SK-N-SH (cell line): ENCODE data around the gene BOLA3. TPM values are rescaled to one million over a fixed set of nuclear protein-coding genes. Genes with fewer than 3 reads are reported as not detected.

ENCODE experiments used
- CTCF ChIA-PET: fragments of 300-600, 350-600 bp; formaldehyde crosslinking; extraction: SDS; loops from one replicate; lab custom pipeline; 2021; lab: Yijun Ruan, JAX
- POLR2A ChIA-PET: fragments of 350-600 bp; sonication (Branson Sonifier 250); formaldehyde crosslinking; extraction: SDS; loops from one replicate; lab custom pipeline; 2020; ENCODE audit warnings: antibody characterized with exemption, inconsistent platforms; lab: Yijun Ruan, JAX
- DNase-seq: peaks from one replicate; pipeline ENCODE4 v3.0.0; 2012
- H2AFZ ChIP-seq: fragments of 200-600 bp; sonication (generic); 2 replicates; pipeline ENCODE4 v1.8.1; 2016; ENCODE audit warnings: antibody characterized with exemption, mild to moderate bottlenecking, low read depth
- H3F3A ChIP-seq: fragments of 200-600 bp; sonication (generic); replicated peaks from 2 replicates; pipeline ENCODE3; 2016; ENCODE audit warnings: antibody characterized with exemption, mild to moderate bottlenecking; ENCODE audit not compliant: insufficient read depth
- H3K27ac ChIP-seq, 2 experiments: fragments of 200-500 bp in 1 of 2; fragments of 200-600 bp in 1 of 2; sonication (Bioruptor generic) in 1 of 2; sonication (generic), shearing (Covaris generic) in 1 of 2; 2 replicates each; pipeline versions ENCODE4 v1.5.1 to v1.6.1; 2014 to 2016; ENCODE audit warnings: low read depth in 2 of 2, inconsistent platforms in 1 of 2, low read length in 1 of 2, mild to moderate bottlenecking in 1 of 2, mixed read lengths in 1 of 2
- H3K27me3 ChIP-seq: fragments of 200-600 bp; sonication (generic), shearing (Covaris generic); 2 replicates; pipeline ENCODE4 v1.6.1; 2016; ENCODE audit warnings: mixed run types; ENCODE audit not compliant: insufficient read depth
- H3K36me3 ChIP-seq, 2 experiments: fragments of 200-500 bp in 1 of 2; fragments of 200-600 bp in 1 of 2; sonication (Bioruptor generic) in 1 of 2; sonication (generic) in 1 of 2; replicated peaks in 1 of 2; 2 replicates each; pipeline versions ENCODE3 to v1.5.1; 2014 to 2016; ENCODE audit warnings: low read length in 1 of 2, mild to moderate bottlenecking in 1 of 2; ENCODE audit not compliant: insufficient read depth in 2 of 2, control insufficient read depth in 1 of 2
- H3K4me1 ChIP-seq, 2 experiments: fragments of 200-500 bp in 1 of 2; fragments of 200-600 bp in 1 of 2; sonication (Bioruptor generic) in 1 of 2; sonication (generic), shearing (Covaris generic) in 1 of 2; 2 replicates each; pipeline versions ENCODE4 v1.5.1 to v1.6.1; 2014 to 2016; ENCODE audit warnings: low read depth in 1 of 2, low read length in 1 of 2, mixed run types in 1 of 2; ENCODE audit not compliant: insufficient read depth in 2 of 2, control insufficient read depth in 1 of 2
- H3K4me2 ChIP-seq: fragments of 200-600 bp; sonication (generic), shearing (Covaris generic); 2 replicates; pipeline ENCODE4 v1.6.1; 2017; ENCODE audit warnings: mixed run types
- H3K4me3 ChIP-seq, 2 experiments: fragments of 200-500 bp in 1 of 2; fragments of 200-600 bp in 1 of 2; sonication (Bioruptor generic) in 1 of 2; sonication (generic), shearing (Covaris generic) in 1 of 2; 2 replicates each; pipeline versions ENCODE4 v1.5.1 to v1.8.1; 2014 to 2016; ENCODE audit warnings: low read depth in 2 of 2, inconsistent platforms in 1 of 2, low read length in 1 of 2, mild to moderate bottlenecking in 1 of 2, mixed read lengths in 1 of 2, moderate library complexity in 1 of 2
- H3K79me2 ChIP-seq: fragments of 200-600 bp; sonication (generic); 2 replicates; pipeline ENCODE4 v1.8.1; 2017; ENCODE audit warnings: mild to moderate bottlenecking; ENCODE audit not compliant: insufficient read depth
- H3K9ac ChIP-seq: fragments of 200-600 bp; sonication (generic); 2 replicates; pipeline ENCODE4 v1.6.1; 2017; ENCODE audit warnings: mixed run types
- H3K9me2 ChIP-seq: fragments of 200-600 bp; sonication (generic); 2 replicates; pipeline ENCODE4 v1.6.1; 2017; ENCODE audit warnings: mixed run types
- H3K9me3 ChIP-seq: fragments of 200-600 bp; sonication (generic); 2 replicates; pipeline ENCODE4 v1.6.1; 2017; ENCODE audit warnings: mixed run types, mild to moderate bottlenecking, moderate library complexity
- H4K20me1 ChIP-seq: fragments of 200-600 bp; sonication (generic); 2 replicates; pipeline ENCODE4 v1.6.1; 2017; ENCODE audit warnings: mild to moderate bottlenecking, mixed run types; ENCODE audit not compliant: insufficient read depth
- EP300 ChIP-seq, 2 experiments: IDR thresholded peaks; 2 replicates each; pipeline versions ENCODE4 v1.4.0 to v1.6.1; 2012; ENCODE audit warnings: borderline replicate concordance in 1 of 2, low read depth in 1 of 2, low read length in 1 of 2
- EZH2phosphoT487 ChIP-seq: fragments of 200-600 bp; sonication (generic); IDR thresholded peaks from 2 replicates; pipeline ENCODE4 v1.6.1; 2017; ENCODE audit warnings: low read depth, mixed run types, mild to moderate bottlenecking, antibody characterized with exemption, moderate library complexity, borderline replicate concordance
- FOXJ3 ChIP-seq: sonication (generic); formaldehyde crosslinking; IDR thresholded peaks from 2 replicates; pipeline ENCODE4 v1.5.1; 2020; ENCODE audit warnings: mild to moderate bottlenecking, missing genetic modification reagents
- FOXM1 ChIP-seq: IDR thresholded peaks from 2 replicates; pipeline ENCODE4 v1.4.0; 2012; ENCODE audit warnings: low read depth, mild to moderate bottlenecking
- JUND ChIP-seq: IDR thresholded peaks from 2 replicates; pipeline ENCODE4 v1.4.0; 2012
- MEF2A ChIP-seq: IDR thresholded peaks from 2 replicates; pipeline ENCODE4 v1.4.0; 2012; ENCODE audit warnings: low read depth, borderline replicate concordance
- NFIC ChIP-seq: IDR thresholded peaks from 2 replicates; pipeline ENCODE4 v1.4.0; 2012; ENCODE audit warnings: borderline replicate concordance
- RAD21 ChIP-seq: IDR thresholded peaks from 2 replicates; pipeline ENCODE4 v1.6.1; 2012; ENCODE audit warnings: mild to moderate bottlenecking, low read length
- RCOR1 ChIP-seq: fragments of 150-350 bp; IDR thresholded peaks from 2 replicates; pipeline ENCODE4 v1.6.1; 2017; ENCODE audit warnings: antibody characterized with exemption, low read length
- RFX5 ChIP-seq: IDR thresholded peaks from 2 replicates; pipeline ENCODE4 v1.6.1; 2012; ENCODE audit warnings: mild to moderate bottlenecking, improper control_type of control experiment, low read length
- SIN3A ChIP-seq: IDR thresholded peaks from 2 replicates; pipeline ENCODE4 v1.6.1; 2012; ENCODE audit warnings: low read depth, mild to moderate bottlenecking, low read length, moderate library complexity, borderline replicate concordance
- TCF12 ChIP-seq: IDR thresholded peaks from 2 replicates; pipeline ENCODE4 v1.4.0; 2012
- TEAD4 ChIP-seq: IDR thresholded peaks from 2 replicates; pipeline ENCODE4 v1.4.0; 2012; ENCODE audit warnings: mild to moderate bottlenecking, borderline replicate concordance; ENCODE audit not compliant: insufficient read depth
- YY1 ChIP-seq: IDR thresholded peaks from 2 replicates; pipeline ENCODE4 v1.4.0; 2012; ENCODE audit warnings: low read depth, mild to moderate bottlenecking
- WGBS: methylation state at CpG from one replicate; pipeline ENCODE4 v1.1.6; 2017; ENCODE audit warnings: low lambda C conversion rate; 5-methylcytosine and 5-hydroxymethylcytosine counted together
- polyA plus RNA-seq, 3 experiments: library from polyadenylated mRNA; depleted of rRNA; stranded (reverse); fragments of >200 nt; gene quantifications; 2 replicates each; pipeline ENCODE4 v1.2.3, GENCODE V29; 2012
- TF ChIP-seq, protein P1 (sequence below): fragments of 200-600 bp; sonication (generic); IDR thresholded peaks from 2 replicates; pipeline ENCODE4 v1.6.1; 2017; ENCODE audit warnings: antibody characterized with exemption, mild to moderate bottlenecking, moderate library complexity
- TF ChIP-seq, protein P2 (sequence below): IDR thresholded peaks from 2 replicates; pipeline ENCODE4 v1.4.0; 2012; ENCODE audit warnings: low read depth
- TF ChIP-seq, protein P3 (sequence below): IDR thresholded peaks from 2 replicates; pipeline ENCODE4 v1.4.0; 2012; ENCODE audit warnings: low read depth, borderline replicate concordance
- TF ChIP-seq, protein P4 (sequence below): IDR thresholded peaks from 2 replicates; pipeline ENCODE4 v1.6.1; 2012; ENCODE audit warnings: mild to moderate bottlenecking, low read depth, low read length, moderate library complexity
- TF ChIP-seq, protein P5 (sequence below): fragments of 150-350 bp; IDR thresholded peaks from 2 replicates; pipeline ENCODE4 v1.6.1; 2017; ENCODE audit warnings: antibody characterized with exemption, low read length, low read depth, borderline replicate concordance
- TF ChIP-seq, protein P6 (sequence below): fragments of 150-350 bp; IDR thresholded peaks from 2 replicates; pipeline ENCODE4 v1.6.1; 2016; ENCODE audit warnings: mild to moderate bottlenecking, low read depth, low read length

Gene BOLA3
- polyA plus RNA-seq, 1 of the 3 experiments (the other 2 are of a cell fraction) = 90.1 TPM

DNA sequence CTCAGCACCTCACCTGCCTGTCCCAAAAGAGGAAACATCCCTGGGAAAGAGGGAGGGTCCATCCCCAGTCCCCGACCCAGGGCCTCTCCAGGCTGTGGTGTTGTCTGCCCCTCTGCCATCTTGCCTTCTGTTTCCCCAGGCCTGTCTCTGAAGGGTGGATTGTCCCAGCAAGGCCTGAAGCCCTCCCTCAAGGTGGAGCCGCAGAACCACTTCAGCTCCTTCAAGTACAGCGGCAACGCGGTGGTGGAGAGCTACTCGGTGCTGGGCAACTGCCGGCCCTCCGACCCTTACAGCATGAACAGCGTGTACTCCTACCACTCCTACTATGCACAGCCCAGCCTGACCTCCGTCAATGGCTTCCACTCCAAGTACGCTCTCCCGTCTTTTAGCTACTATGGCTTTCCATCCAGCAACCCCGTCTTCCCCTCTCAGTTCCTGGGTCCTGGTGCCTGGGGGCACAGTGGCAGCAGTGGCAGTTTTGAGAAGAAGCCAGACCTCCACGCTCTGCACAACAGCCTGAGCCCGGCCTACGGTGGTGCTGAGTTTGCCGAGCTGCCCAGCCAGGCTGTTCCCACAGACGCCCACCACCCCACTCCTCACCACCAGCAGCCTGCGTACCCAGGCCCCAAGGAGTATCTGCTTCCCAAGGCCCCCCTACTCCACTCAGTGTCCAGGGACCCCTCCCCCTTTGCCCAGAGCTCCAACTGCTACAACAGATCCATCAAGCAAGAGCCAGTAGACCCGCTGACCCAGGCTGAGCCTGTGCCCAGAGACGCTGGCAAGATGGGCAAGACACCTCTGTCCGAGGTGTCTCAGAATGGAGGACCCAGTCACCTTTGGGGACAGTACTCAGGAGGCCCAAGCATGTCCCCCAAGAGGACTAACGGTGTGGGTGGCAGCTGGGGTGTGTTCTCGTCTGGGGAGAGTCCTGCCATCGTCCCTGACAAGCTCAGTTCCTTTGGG lies 47.2 kb downstream of the BOLA3 start:
- Histone ChIP-seq H3K27me3 (no peaks in the 10 kb centered on the region), H3K36me3 (peaks cover 0 to 55% of the 10 kb centered on the region in 2 experiments), H2AFZ (no peak overlapping the region), H3K9me3 (no peaks in the 10 kb centered on the region), H3K4me3 (no peak overlapping the region), H3K27ac (no peak overlapping the region), H4K20me1 (no peaks in the 10 kb centered on the region), H3K9ac (no peak overlapping the region), H3K4me2 (no peak overlapping the region), H3F3A (no peaks in the 10 kb centered on the region), H3K79me2 (no peaks in the 10 kb centered on the region), H3K4me1 (no peaks in the 10 kb centered on the region), H3K9me2 (no peaks in the 10 kb centered on the region)
- no peak for DNase-seq
- 96% methylated on average over 24 of the region's 25 CpGs for WGBS
- CTCF ChIA-PET = no interaction called here
- TF ChIP-seq RAD21 (no peak), MEF2A (no peak), EP300 (IDR thresholded peaks at IDR 0.05; ENCODE audit: borderline replicate concordance in 1 of 2, low read depth in 1 of 2, low read length in 1 of 2) (no peak), RFX5 (no peak), FOXM1 (no peak), FOXJ3 (no peak), JUND (no peak), EZH2phosphoT487 (no peak), SIN3A (no peak), RCOR1 (no peak), TCF12 (no peak), YY1 (no peak), TEAD4 (no peak), NFIC (no peak)
- TF ChIP-seq, protein P1, sequence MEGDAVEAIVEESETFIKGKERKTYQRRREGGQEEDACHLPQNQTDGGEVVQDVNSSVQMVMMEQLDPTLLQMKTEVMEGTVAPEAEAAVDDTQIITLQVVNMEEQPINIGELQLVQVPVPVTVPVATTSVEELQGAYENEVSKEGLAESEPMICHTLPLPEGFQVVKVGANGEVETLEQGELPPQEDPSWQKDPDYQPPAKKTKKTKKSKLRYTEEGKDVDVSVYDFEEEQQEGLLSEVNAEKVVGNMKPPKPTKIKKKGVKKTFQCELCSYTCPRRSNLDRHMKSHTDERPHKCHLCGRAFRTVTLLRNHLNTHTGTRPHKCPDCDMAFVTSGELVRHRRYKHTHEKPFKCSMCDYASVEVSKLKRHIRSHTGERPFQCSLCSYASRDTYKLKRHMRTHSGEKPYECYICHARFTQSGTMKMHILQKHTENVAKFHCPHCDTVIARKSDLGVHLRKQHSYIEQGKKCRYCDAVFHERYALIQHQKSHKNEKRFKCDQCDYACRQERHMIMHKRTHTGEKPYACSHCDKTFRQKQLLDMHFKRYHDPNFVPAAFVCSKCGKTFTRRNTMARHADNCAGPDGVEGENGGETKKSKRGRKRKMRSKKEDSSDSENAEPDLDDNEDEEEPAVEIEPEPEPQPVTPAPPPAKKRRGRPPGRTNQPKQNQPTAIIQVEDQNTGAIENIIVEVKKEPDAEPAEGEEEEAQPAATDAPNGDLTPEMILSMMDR = no peak
- TF ChIP-seq, protein P2, sequence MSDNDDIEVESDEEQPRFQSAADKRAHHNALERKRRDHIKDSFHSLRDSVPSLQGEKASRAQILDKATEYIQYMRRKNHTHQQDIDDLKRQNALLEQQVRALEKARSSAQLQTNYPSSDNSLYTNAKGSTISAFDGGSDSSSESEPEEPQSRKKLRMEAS = no peak
- TF ChIP-seq, protein P3, sequence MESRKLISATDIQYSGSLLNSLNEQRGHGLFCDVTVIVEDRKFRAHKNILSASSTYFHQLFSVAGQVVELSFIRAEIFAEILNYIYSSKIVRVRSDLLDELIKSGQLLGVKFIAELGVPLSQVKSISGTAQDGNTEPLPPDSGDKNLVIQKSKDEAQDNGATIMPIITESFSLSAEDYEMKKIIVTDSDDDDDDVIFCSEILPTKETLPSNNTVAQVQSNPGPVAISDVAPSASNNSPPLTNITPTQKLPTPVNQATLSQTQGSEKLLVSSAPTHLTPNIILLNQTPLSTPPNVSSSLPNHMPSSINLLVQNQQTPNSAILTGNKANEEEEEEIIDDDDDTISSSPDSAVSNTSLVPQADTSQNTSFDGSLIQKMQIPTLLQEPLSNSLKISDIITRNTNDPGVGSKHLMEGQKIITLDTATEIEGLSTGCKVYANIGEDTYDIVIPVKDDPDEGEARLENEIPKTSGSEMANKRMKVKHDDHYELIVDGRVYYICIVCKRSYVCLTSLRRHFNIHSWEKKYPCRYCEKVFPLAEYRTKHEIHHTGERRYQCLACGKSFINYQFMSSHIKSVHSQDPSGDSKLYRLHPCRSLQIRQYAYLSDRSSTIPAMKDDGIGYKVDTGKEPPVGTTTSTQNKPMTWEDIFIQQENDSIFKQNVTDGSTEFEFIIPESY = no peak
- TF ChIP-seq, protein P4, sequence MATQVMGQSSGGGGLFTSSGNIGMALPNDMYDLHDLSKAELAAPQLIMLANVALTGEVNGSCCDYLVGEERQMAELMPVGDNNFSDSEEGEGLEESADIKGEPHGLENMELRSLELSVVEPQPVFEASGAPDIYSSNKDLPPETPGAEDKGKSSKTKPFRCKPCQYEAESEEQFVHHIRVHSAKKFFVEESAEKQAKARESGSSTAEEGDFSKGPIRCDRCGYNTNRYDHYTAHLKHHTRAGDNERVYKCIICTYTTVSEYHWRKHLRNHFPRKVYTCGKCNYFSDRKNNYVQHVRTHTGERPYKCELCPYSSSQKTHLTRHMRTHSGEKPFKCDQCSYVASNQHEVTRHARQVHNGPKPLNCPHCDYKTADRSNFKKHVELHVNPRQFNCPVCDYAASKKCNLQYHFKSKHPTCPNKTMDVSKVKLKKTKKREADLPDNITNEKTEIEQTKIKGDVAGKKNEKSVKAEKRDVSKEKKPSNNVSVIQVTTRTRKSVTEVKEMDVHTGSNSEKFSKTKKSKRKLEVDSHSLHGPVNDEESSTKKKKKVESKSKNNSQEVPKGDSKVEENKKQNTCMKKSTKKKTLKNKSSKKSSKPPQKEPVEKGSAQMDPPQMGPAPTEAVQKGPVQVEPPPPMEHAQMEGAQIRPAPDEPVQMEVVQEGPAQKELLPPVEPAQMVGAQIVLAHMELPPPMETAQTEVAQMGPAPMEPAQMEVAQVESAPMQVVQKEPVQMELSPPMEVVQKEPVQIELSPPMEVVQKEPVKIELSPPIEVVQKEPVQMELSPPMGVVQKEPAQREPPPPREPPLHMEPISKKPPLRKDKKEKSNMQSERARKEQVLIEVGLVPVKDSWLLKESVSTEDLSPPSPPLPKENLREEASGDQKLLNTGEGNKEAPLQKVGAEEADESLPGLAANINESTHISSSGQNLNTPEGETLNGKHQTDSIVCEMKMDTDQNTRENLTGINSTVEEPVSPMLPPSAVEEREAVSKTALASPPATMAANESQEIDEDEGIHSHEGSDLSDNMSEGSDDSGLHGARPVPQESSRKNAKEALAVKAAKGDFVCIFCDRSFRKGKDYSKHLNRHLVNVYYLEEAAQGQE = no peak
- TF ChIP-seq, protein P5, sequence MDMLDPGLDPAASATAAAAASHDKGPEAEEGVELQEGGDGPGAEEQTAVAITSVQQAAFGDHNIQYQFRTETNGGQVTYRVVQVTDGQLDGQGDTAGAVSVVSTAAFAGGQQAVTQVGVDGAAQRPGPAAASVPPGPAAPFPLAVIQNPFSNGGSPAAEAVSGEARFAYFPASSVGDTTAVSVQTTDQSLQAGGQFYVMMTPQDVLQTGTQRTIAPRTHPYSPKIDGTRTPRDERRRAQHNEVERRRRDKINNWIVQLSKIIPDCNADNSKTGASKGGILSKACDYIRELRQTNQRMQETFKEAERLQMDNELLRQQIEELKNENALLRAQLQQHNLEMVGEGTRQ = no peak
- TF ChIP-seq, protein P6, sequence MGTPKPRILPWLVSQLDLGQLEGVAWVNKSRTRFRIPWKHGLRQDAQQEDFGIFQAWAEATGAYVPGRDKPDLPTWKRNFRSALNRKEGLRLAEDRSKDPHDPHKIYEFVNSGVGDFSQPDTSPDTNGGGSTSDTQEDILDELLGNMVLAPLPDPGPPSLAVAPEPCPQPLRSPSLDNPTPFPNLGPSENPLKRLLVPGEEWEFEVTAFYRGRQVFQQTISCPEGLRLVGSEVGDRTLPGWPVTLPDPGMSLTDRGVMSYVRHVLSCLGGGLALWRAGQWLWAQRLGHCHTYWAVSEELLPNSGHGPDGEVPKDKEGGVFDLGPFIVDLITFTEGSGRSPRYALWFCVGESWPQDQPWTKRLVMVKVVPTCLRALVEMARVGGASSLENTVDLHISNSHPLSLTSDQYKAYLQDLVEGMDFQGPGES = no peak
- POLR2A ChIA-PET = no interaction called here
